ENCODE data around the gene XRN1.
"Not testable (repeated sequence)": the region's sequence is repeated elsewhere in the genome, so short reads cannot be mapped to it uniquely, and the experiment has no call there.

The XRN1 gene

DNA sequence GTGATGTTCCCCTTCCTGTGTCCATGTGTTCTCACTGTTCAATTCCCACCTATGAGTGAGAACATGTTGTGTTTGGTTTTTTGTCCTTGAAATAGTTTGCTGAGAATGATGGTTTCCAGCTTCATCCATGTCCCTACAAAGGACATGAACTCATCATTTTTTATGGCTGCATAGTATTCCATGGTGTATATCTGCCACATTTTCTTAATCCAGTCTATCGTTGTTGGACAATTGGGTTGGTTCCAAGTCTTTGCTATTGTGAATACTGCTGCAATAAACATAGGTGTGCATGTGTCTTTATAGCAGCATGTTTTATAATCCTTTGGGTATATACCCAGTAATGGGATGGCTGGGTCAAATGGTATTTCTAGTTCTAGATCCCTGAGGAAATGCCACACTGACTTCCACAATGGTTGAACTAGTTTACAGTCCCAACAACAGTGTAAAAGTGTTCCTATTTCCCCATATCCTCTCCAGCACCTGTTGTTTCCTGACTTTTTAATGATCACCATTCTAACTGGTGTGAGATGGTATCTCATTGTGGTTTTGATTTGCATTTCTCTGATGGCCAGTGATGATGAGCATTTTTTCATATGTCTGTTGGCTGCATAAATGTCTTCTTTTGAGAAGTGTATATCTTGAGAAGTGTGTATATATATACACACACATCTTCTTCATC, 123.4 kb downstream of the XRN1 start:
- DNase-seq = not testable (repeated sequence)

- DNase-seq = no peak
These were observed 127.9 kb downstream of the XRN1 start for GRCh38 chr3:142319912-142320311.

DNA sequence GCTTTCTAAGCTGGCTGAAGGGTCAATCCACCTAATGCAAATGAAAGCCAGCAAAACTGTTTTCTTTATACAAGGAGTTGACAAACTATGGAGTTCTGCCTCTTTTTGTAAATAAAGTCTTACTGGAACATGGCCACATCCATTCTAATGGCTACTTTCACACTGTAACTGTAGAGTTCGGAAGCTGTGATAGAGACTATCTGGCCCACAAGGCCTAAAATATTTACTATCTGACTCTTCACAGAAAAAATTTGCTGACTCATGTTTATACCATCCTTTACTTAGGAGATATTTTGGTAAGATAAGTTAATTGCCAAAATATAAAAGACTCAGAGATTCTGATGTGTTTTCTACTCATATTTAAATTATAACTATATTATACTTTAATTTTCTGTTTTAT, 128.7 kb downstream of the XRN1 start:
- DNase-seq = no peak

DNA sequence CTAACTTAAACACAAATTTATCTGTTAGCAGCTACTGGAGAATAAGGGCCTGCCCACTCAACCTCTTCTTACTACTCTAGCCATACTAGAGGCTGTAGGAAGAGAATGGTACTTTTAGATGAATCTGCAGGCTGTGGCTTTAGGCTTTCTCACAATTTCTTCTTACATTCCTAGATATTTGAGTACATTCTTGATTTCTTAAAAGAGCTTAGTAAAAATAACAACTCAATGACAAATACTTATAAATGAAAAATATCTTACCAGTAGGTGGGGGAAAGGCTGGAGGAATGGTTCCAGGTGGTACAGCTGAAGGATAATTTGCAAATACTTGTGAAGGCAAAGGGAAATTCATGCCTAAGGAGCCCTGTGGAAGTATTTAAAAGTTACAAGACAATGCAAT, 129.5 kb downstream of the XRN1 start:
- DNase-seq = no peak

DNA sequence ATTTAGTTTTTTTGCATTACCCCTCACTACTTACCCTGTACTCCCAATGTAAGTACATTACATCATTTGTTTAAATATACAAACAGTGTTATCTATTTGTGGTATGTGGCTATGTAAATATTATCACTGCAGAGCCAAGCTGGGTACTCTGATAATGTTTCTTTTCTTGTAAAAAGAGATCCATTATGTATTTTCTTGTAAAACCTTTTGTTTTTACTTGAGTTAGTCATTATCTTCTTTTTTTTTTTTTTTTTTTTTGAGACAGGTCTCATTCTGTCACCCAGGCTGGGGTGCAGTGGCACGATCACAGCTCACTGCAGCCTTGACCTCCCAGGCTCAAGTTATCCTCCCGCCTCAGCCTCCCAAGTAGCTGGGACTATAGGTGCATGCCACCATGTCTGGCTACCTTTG, 131.9 kb downstream of the XRN1 start:
- DNase-seq = not testable (repeated sequence)

GRCh38 chr3:142315083-142315482, 132.8 kb downstream of the XRN1 start:
- no peak for DNase-seq

GRCh38 chr3:142310439-142310838, 137.4 kb downstream of the XRN1 start:
- DNase-seq = no peak

- DNase-seq = not testable (repeated sequence)
These were observed 145.0 kb downstream of the XRN1 start for GRCh38 chr3:142302847-142303246.

GRCh38 chr3:142298626-142299025, 149.2 kb downstream of the XRN1 start:
- no peak for DNase-seq

DNA sequence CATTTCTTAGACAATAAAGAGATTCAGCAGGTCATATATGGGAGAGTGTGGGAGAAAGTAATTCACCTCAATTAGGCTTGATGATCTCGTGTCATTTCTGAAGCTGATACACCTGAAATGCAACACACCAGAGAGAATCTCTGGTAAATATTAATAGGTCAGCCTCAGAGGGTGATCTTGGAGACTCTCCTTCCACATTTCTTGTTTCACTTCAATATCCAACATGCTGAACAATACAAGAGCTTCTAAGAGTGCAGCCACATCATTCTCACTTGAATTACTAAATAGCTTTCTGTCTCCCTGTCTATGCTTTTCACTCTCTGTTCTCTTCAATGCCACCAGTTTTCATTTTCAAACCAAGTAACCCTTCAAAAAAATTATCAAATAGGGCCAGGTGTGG, 151.3 kb downstream of the XRN1 start:
- DNase-seq = no peak

- no peak for DNase-seq
These were observed 159.8 kb downstream of the XRN1 start for GRCh38 chr3:142287866-142288638.

GRCh38 chr3:142285083-142285517, 162.7 kb downstream of the XRN1 start:
- DNase-seq = no peak

- no peak for DNase-seq
These were observed 165.3 kb downstream of the XRN1 start for GRCh38 chr3:142282503-142282902.

DNA sequence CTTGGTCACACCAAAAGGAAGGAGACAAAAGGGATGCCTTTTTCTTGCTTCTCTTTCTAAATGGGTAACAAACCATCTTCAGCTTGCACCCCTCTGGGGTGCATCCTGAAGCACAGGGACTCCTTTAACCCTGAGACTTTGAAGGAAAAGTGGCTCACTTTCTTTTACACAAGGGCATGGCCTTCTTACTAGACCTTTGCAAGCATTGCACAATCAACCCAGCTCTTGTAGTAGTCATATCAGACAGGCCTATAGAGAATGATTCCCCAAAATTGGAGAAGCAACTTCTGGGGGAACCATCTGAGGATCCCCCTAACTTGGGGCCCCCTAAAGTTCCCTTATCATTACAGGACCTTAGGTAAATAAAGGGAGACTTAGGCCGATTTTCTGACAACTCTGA, 166.4 kb downstream of the XRN1 start:
- DNase-seq = no peak

DNA sequence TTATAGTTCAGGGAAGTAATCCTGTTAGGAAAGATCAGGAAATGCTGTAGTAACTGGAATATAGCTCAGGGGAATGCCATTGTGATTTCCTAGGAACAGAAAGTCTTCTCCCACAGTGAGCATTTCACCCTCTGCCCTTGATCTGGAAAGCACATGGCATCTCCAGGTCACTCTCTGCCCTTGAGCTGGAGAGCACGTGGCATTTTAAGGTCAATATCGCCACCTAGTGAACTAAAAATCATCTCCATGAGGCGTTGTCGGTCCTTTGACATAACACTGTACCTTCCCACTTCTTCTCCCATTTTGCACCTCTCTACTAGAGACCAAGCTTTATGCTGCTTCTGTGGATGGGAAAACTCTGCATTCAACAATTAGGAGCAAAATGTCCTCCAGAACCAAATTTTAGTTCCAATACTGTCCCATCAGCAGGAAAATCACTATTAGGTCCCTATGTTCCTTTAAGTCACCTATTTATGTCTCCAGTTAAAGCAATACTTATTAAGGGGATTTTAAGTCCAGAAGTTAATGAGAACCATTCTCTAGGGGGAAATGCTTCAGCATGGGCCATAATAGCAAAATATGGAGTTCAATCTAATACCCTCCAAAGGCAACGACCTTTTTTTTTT, 167.8 kb downstream of the XRN1 start:
- no peak for DNase-seq

- no peak for DNase-seq
These were observed 169.4 kb downstream of the XRN1 start for GRCh38 chr3:142278451-142278850.

DNA sequence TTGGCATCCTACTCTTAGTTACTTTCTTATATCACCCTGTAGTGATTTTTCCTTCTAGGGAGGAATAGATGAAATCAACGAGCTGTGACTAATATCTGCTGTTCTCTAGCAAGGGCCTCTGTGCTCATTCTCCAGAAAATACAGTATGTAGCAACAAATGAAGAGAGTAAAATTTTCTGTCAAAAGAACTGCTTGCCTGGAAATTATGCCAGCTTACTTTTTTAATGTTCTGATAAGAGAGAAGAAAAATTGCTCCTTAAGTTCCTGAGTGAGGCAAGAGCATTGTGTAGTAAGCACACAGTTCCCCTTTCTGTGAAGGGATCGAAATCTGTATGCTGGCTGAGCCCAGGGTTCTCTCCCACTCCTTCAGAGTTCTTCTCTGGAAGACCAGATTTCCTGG, 171.1 kb downstream of the XRN1 start:
- DNase-seq = no peak

DNA sequence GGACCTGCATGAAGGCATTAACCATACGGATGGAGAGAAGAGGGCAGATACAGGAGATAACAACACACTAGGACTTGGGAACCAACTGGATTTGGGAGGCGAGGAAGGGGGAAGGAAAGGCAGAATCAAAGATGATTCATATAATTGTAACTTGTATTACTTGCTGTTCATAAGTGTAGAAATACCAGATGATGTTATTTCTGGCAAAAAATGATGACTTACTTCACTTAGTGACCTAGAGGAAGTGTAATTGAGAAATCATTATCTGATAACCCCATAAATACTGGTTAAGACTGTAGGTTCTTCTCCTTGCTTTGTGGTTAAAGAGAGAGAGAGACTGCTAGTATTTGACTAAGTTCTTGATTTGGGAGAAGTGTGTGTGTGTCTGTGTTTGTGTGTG, 172.0 kb downstream of the XRN1 start:
- DNase-seq = no peak

- DNase-seq = no peak
These were observed 172.9 kb downstream of the XRN1 start for GRCh38 chr3:142274908-142275307.

GRCh38 chr3:142273501-142273900, 174.3 kb downstream of the XRN1 start:
- no peak for DNase-seq

GRCh38 chr3:142272200-142272891, 175.5 kb downstream of the XRN1 start:
- no peak for DNase-seq

- DNase-seq = no peak
These were observed 177.4 kb downstream of the XRN1 start for GRCh38 chr3:142270407-142270806.

DNA sequence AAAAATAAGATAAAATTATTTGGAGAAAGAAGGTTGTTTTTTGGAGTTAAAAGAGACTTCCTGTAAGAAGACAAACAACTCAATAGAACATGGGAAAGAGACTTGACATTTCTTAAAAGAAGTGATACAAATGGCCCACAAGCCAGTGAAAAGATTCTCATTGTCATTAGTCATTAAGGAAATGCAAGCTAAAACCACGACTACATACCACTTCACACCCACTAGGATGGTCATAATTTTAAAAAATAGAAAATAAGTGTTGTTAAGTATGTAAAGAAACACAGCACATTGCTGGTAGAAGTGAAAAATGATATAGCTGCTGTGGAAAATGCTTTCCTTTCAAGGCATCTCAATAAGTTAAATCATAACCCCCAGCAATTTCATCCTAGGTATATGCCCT, 178.1 kb downstream of the XRN1 start:
- no peak for DNase-seq

Measured in activated T-cell treated with anti-CD3 and anti-CD28 coated beads, Interleukin-2, amount 50 U/mL, for 1 hour (primary cell).